Sigmoid colon (tissue), 7 donors: ENCODE results near the gene F2. TPM values are rescaled to one million over a fixed set of nuclear protein-coding genes. Genes with fewer than 3 reads are reported as not detected.

ENCODE experiments used
- DNase-seq: peaks from one replicate; pipeline ENCODE4 v3.0.0-alpha.2; 2019
- H3K27ac ChIP-seq, 4 donors: fragments of 200-600 bp; sonication (generic); one replicate each; pipeline ENCODE4 v1.5.1; 2016 to 2019; ENCODE audit warnings: mild to moderate bottlenecking in 1 of 4
- H3K27me3 ChIP-seq, 3 donors: fragments of 200-600 bp; sonication (generic); one replicate each; pipeline ENCODE4 v1.5.1; 2019; ENCODE audit warnings: mild to moderate bottlenecking in 1 of 3
- H3K36me3 ChIP-seq, 4 donors: fragments of 200-600 bp; sonication (generic); one replicate each; pipeline ENCODE4 v1.5.1; 2016 to 2019
- H3K4me1 ChIP-seq, 4 donors: fragments of 200-600 bp; sonication (generic); one replicate each; pipeline ENCODE4 v1.5.1; 2017 to 2019
- H3K4me3 ChIP-seq, 4 donors: fragments of 200-600 bp; sonication (generic); one replicate each; pipeline ENCODE4 v1.5.1; 2017 to 2019; ENCODE audit warnings: mild to moderate bottlenecking in 2 of 4, moderate library complexity in 1 of 4
- H3K9me3 ChIP-seq, 4 donors: fragments of 200-600 bp in 3 of 4; sonication (generic) in 3 of 4; one replicate each; pipeline versions ENCODE4 v1.5.1 to v1.6.1; 2013 to 2019
- EP300 ChIP-seq, 4 donors: sonication (generic); formaldehyde crosslinking; IDR thresholded peaks; one replicate each; pipeline ENCODE4 v1.6.1; 2017; ENCODE audit warnings: antibody characterized with exemption in 4 of 4
- POLR2A ChIP-seq, 2 donors: fragments of 450-650 bp; IDR thresholded peaks; one replicate each; pipeline ENCODE4 v1.6.1; 2016; ENCODE audit warnings: antibody characterized with exemption in 2 of 2, mild to moderate bottlenecking in 2 of 2, moderate library complexity in 2 of 2
- POLR2AphosphoS5 ChIP-seq, 4 donors: sonication (generic); formaldehyde crosslinking; IDR thresholded peaks; one replicate each; pipeline ENCODE4 v1.6.1; 2017; ENCODE audit warnings: antibody characterized with exemption in 4 of 4
- WGBS, 2 donors: extraction: QIAGEN DNeasy Blood & Tissue Kit; methylation state at CpG; one replicate each; pipeline ENCODE4 v1.1.7; 2013; 5-methylcytosine and 5-hydroxymethylcytosine counted together
- intact Hi-C: fragments of 100-400 bp; cut with DNase I; formaldehyde crosslinking; loops from one replicate; pipeline ENCODE4 v1.15.1; 2023
- polyA plus RNA-seq, 3 donors: library from polyadenylated mRNA; stranded (reverse); fragments of 200-250 nt; gene quantifications; one replicate each; pipeline ENCODE4 v1.2.3, GENCODE V29; 2013
- total RNA-seq, 4 donors: library from RNA; depleted of rRNA; stranded (reverse); fragments of >200 nt; gene quantifications; one replicate each; pipeline ENCODE4 v1.1.0, GENCODE V29; 2016
- TF ChIP-seq, protein P1 (sequence below), 4 experiments: fragments of 450-650 bp in 3 of 4; fragments of 200-600 bp in 1 of 4; IDR thresholded peaks; one replicate each; pipeline ENCODE4 v1.5.1; 2016 to 2019; ENCODE audit warnings: antibody characterized with exemption in 4 of 4, mild to moderate bottlenecking in 3 of 4, moderate library complexity in 2 of 4
- donor health status: healthy with polysubstance abuse.
- donor health status: Bipolar disorder and iron deficiency.
- donor health status: healthy.

F2 gene
- total and polyA plus RNA-seq, 7 donors, result 0.13 to 0.46 (median 0.28) TPM; not detected in 4

DNA sequence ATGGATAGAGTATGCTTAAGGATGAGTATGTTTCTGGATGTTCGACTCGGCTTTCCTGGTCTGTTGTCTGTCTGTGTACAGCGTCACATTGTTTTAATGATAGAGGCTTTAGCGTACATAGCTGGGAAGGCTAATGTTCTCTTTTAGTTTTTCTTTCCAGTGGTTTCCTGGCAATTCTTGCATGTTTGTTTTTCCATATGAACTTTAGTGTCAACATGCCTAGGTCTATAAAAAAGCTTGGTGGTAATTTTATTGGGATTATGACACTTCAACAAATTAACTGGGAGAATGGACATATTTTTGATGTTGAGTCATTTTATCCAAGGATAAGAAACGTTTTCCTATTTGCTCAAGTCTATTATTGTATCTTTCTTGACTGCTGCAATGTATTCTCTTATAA, 17.6 kb downstream of the F2 start:
- Histone ChIP-seq H3K4me3 (no peak overlapping the region), H3K9me3 (no peaks in the 10 kb centered on the region), H3K4me1 (no peaks in the 10 kb centered on the region), H3K36me3 (peaks cover 0 to 9% (median 7%) of the 10 kb centered on the region in 4 donors), H3K27ac (no peak overlapping the region), H3K27me3 (no peaks in the 10 kb centered on the region)
- intact Hi-C loops, result no loop called here
- TF ChIP-seq, protein P1, sequence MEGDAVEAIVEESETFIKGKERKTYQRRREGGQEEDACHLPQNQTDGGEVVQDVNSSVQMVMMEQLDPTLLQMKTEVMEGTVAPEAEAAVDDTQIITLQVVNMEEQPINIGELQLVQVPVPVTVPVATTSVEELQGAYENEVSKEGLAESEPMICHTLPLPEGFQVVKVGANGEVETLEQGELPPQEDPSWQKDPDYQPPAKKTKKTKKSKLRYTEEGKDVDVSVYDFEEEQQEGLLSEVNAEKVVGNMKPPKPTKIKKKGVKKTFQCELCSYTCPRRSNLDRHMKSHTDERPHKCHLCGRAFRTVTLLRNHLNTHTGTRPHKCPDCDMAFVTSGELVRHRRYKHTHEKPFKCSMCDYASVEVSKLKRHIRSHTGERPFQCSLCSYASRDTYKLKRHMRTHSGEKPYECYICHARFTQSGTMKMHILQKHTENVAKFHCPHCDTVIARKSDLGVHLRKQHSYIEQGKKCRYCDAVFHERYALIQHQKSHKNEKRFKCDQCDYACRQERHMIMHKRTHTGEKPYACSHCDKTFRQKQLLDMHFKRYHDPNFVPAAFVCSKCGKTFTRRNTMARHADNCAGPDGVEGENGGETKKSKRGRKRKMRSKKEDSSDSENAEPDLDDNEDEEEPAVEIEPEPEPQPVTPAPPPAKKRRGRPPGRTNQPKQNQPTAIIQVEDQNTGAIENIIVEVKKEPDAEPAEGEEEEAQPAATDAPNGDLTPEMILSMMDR (IDR thresholded peaks at IDR 0.05), result no peak
- TF ChIP-seq EP300 (IDR thresholded peaks at IDR 0.05), result no peak
- TF ChIP-seq POLR2A (IDR thresholded peaks at IDR 0.05), result no peak
- TF ChIP-seq POLR2AphosphoS5 (IDR thresholded peaks at IDR 0.05), result no peak
- no peak for DNase-seq
- 11 to 47% methylated on average over 5 of the region's 5 CpGs for WGBS, 2 donors

DNA sequence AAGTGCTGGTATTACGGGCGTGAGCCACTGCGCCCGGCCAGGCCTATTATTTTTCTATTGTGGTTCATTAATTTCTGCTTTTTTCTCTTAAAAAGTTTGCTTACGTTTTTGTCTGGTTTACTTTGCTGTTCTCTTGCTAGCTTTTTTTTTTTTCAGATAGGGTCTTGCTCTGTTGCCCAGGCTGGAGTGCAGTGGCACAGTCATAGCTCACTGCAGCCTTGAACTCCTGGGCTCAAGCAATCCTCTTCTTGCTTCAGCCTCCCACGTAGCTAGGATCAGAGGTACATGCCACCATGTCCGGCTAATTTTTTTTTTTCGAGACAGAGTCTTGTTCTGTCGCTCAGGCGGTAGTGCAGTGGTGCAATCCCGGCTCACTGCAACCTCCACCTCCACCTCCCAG, 18.7 kb downstream of the F2 start:
- H3K4me1 ChIP-seq, result no peaks in the 10 kb centered on the region
- H3K4me3 ChIP-seq, result no peak overlapping the region
- TF ChIP-seq POLR2A (IDR thresholded peaks at IDR 0.05), result no peak
- TF ChIP-seq EP300 (IDR thresholded peaks at IDR 0.05), result no peak
- TF ChIP-seq, protein P1 (IDR thresholded peaks at IDR 0.05), result no peak
- no peak for TF ChIP-seq POLR2AphosphoS5 (IDR thresholded peaks at IDR 0.05)
- no peaks in the 10 kb centered on the region for H3K9me3 ChIP-seq
- 94 to 97% methylated on average over 11 of the region's 11 CpGs for WGBS, 2 donors
- H3K36me3 ChIP-seq, result peaks cover 0 to 19% (median 9%) of the 10 kb centered on the region in 4 donors
- no peaks in the 10 kb centered on the region for H3K27me3 ChIP-seq
- H3K27ac ChIP-seq, result no peak overlapping the region
- intact Hi-C loops, result no loop called here
- DNase-seq, result no peak

DNA sequence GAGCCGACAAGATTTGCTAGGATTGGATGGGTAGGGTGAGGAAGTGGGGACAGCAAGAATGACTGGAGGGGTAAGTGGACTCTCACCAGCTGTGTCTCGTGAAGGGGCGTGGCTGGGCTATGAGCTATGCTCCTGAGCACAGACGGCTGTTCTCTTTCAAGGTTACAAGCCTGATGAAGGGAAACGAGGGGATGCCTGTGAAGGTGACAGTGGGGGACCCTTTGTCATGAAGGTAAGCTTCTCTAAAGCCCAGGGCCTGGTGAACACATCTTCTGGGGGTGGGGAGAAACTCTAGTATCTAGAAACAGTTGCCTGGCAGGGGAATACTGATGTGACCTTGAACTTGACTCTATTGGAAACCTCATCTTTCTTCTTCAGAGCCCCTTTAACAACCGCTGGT, 19.9 kb downstream of the F2 start:
- intact Hi-C loops, result no loop called here
- WGBS, 2 donors, result 37 to 69% methylated on average over 6 of the region's 6 CpGs
- no peaks in the 10 kb centered on the region for H3K4me1 ChIP-seq

DNA sequence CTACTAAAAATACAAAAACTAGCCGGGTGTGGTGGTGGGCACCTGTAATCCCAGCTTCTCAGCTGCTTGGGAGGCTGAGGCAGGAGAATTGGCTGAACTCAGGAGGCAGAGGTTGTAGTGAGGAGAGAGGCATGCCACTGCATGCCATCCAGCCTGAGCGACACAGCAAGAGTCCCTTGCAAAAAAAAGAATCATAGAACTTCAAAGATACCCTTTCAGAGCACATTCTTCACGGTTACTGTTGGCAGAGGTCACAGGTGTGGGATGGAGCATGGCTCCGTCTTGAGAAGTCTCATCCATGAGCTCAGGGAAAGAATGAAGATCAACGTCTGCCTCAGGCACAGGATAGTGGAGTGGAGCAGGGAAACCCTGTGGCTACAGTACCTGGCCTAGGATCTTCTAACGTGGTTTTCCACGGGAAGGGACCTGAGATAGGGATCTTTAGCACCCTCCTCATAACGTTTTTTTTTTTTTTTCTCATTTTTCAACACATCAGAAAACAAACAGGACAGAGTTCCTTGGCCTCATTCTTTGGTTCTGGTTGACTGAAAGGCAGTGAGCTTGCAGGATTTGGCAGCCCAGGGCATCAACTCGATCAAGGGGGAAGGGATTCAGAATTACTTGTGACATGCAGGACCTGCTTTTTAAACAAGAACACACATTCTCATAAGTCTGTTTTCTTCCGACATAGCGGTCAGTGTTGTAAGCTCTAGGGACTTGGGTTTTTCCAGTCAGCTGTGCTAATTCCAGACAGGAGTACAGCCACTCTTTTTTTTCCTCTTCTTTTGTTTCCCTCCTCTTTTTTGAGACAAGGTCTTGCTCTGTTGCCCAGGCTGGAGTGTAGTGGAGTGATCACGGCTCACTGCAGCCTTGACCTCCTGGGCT, 22.8 kb downstream of the F2 start:
- Histone ChIP-seq H3K4me3 (no peak overlapping the region), H3K4me1 (no peaks in the 10 kb centered on the region), H3K9me3 (no peaks in the 10 kb centered on the region), H3K27me3 (no peaks in the 10 kb centered on the region), H3K27ac (no peak overlapping the region), H3K36me3 (peaks cover 0 to 61% (median 37%) of the 10 kb centered on the region in 4 donors)
- no peak for DNase-seq
- no peak for TF ChIP-seq EP300 (IDR thresholded peaks at IDR 0.05)
- TF ChIP-seq, protein P1 (IDR thresholded peaks at IDR 0.05), result no peak
- no peak for TF ChIP-seq POLR2A (IDR thresholded peaks at IDR 0.05)
- no peak for TF ChIP-seq POLR2AphosphoS5 (IDR thresholded peaks at IDR 0.05)
- intact Hi-C loops, result no loop called here
- WGBS, 2 donors, result 76 to 82% methylated on average over 12 of the region's 12 CpGs

More for the DNA sequence above, 19.9 kb downstream of the F2 start:
- Histone ChIP-seq H3K27me3 (no peaks in the 10 kb centered on the region), H3K4me3 (no peak overlapping the region), H3K27ac (no peak overlapping the region), H3K36me3 (peaks cover 0 to 31% (median 18%) of the 10 kb centered on the region in 4 donors), H3K9me3 (no peaks in the 10 kb centered on the region)
- DNase-seq, result no peak
- TF ChIP-seq, protein P1 (IDR thresholded peaks at IDR 0.05), result no peak
- TF ChIP-seq EP300 (IDR thresholded peaks at IDR 0.05), result no peak
- TF ChIP-seq POLR2AphosphoS5 (IDR thresholded peaks at IDR 0.05), result no peak
- TF ChIP-seq POLR2A (IDR thresholded peaks at IDR 0.05), result no peak
